Vagina (tissue), 2 donors: ENCODE measurements around the gene NELL1.

Experiments used
- POLR2A ChIP-seq, 2 donors: fragments of 450-650 bp; IDR thresholded peaks; one replicate each; pipeline ENCODE4 v1.6.1; 2017; ENCODE audit warnings: antibody characterized with exemption in 2 of 2, mild to moderate bottlenecking in 2 of 2, moderate library complexity in 2 of 2
- POLR2AphosphoS5 ChIP-seq, 2 donors: sonication (generic); formaldehyde crosslinking; IDR thresholded peaks; one replicate each; pipeline ENCODE4 v1.9.0; 2017; ENCODE audit warnings: antibody characterized with exemption in 2 of 2, mild to moderate bottlenecking in 2 of 2, low read depth in 1 of 2; ENCODE audit not compliant: insufficient read depth in 1 of 2
- TF ChIP-seq, protein P1 (sequence below), 3 experiments: fragments of 450-650 bp in 2 of 3; fragments of 200-600 bp in 1 of 3; sonication (generic) in 1 of 3; IDR thresholded peaks; one replicate each; pipeline ENCODE4 v1.5.1; 2017 to 2019; ENCODE audit warnings: antibody characterized with exemption in 3 of 3, mild to moderate bottlenecking in 2 of 3, moderate library complexity in 2 of 3

DNA sequence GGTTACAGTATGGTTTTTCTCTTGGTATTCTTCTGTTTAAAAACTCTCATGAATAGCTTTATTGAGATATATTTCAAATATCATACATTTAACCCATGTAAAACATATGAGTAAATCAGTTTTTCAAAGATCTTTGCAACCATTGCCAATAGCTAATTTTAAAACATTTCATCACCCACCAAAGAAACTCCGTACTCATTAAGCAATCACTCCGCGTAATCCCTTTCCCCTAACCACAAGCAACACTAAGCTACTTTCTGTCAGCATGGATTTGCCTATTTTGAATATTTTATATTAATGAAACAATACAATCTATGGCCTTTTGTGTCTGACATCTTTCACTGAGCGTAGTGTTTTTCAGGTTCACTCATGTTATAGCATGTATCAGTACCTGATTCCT is 825.6 kb downstream of the NELL1 start:
- TF ChIP-seq, protein P1, sequence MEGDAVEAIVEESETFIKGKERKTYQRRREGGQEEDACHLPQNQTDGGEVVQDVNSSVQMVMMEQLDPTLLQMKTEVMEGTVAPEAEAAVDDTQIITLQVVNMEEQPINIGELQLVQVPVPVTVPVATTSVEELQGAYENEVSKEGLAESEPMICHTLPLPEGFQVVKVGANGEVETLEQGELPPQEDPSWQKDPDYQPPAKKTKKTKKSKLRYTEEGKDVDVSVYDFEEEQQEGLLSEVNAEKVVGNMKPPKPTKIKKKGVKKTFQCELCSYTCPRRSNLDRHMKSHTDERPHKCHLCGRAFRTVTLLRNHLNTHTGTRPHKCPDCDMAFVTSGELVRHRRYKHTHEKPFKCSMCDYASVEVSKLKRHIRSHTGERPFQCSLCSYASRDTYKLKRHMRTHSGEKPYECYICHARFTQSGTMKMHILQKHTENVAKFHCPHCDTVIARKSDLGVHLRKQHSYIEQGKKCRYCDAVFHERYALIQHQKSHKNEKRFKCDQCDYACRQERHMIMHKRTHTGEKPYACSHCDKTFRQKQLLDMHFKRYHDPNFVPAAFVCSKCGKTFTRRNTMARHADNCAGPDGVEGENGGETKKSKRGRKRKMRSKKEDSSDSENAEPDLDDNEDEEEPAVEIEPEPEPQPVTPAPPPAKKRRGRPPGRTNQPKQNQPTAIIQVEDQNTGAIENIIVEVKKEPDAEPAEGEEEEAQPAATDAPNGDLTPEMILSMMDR (IDR thresholded peaks at IDR 0.05), result no peak
- TF ChIP-seq POLR2A (IDR thresholded peaks at IDR 0.05) (no peak), POLR2AphosphoS5 (IDR thresholded peaks at IDR 0.05; ENCODE audit: insufficient read depth in 1 of 2, low read depth in 1 of 2) (no peak)
